Measurements from ENCODE around the gene XRCC5.

DNA sequence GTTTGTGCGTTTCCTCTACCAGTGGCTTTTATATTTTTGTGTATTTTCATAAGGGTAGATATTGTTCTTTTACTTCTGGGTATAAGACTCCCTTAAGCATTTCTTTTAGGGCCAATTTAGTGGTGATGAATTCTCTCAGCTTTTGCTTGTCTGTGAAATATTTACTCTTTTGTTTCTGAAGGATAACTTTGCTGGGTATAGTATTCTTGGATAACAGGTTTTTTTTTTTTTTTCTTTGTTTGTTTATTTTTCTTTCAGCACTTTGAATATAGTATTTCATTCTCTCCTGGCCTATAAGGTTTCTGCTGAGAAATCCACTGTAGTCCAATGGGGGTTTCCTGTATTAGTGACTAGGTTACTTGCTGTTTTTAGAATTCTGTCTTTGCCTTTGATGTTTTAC lies 122.7 kb downstream of the XRCC5 start:
- TF ChIP-seq TAF1 (IDR thresholded peaks at IDR 0.05; ENCODE audit: low read depth, low read length) (no peak), POLR2A (IDR thresholded peaks at IDR 0.05; ENCODE audit: low read depth, low read length) (no peak)

Measured in GM12891 (cell line).